Neural progenitor cell (in vitro differentiated cells): ENCODE results near the gene UBE2Q1. TPM values are rescaled to one million over a fixed set of nuclear protein-coding genes. Genes with fewer than 3 reads are reported as not detected.

Source experiments
- DNase-seq: peaks from one replicate; pipeline ENCODE4 v3.0.0-alpha.2; 2016; ENCODE audit warnings: low spot score
- H2AFZ ChIP-seq: fragments of 200-600 bp; sonication (generic); replicated peaks from 2 replicates; pipeline ENCODE4 v1.6.1; 2016; ENCODE audit warnings: antibody characterized with exemption
- H3F3A ChIP-seq: fragments of 200-600 bp; sonication (generic); 2 replicates; pipeline ENCODE4 v1.6.1; 2016; ENCODE audit warnings: antibody characterized with exemption, low read depth
- H3K27ac ChIP-seq: fragments of 200-600 bp; sonication (generic); 2 replicates; pipeline ENCODE4 v1.5.1; 2016; ENCODE audit warnings: mild to moderate bottlenecking
- H3K27me3 ChIP-seq: fragments of 200-600 bp; sonication (generic); 2 replicates; pipeline ENCODE4 v1.6.1; 2016; ENCODE audit warnings: mild to moderate bottlenecking, moderate library complexity
- H3K36me3 ChIP-seq: fragments of 200-600 bp; sonication (generic); 2 replicates; pipeline ENCODE4 v1.5.1; 2016
- H3K4me1 ChIP-seq: fragments of 200-600 bp; sonication (generic); 2 replicates; pipeline ENCODE4 v1.6.1; 2016; ENCODE audit warnings: mixed run types
- H3K4me2 ChIP-seq: fragments of 200-600 bp; sonication (generic); 2 replicates; pipeline ENCODE4 v1.6.1; 2016
- H3K4me3 ChIP-seq: fragments of 200-600 bp; sonication (generic); 2 replicates; pipeline ENCODE4 v1.5.1; 2016
- H3K79me2 ChIP-seq: fragments of 200-600 bp; sonication (generic); 2 replicates; pipeline ENCODE4 v1.6.1; 2016; ENCODE audit warnings: low read depth
- H3K9ac ChIP-seq: fragments of 200-600 bp; sonication (generic); 2 replicates; pipeline ENCODE4 v1.6.1; 2016
- H3K9me3 ChIP-seq: fragments of 200-600 bp; sonication (generic); 2 replicates; pipeline ENCODE4 v1.5.1; 2016; ENCODE audit warnings: low read depth
- H4K20me1 ChIP-seq: fragments of 200-600 bp; sonication (generic); 2 replicates; pipeline ENCODE4 v1.6.1; 2016; ENCODE audit warnings: low read depth
- H3K27ac Mint-ChIP-seq: 3 replicates; pipeline ENCODE4 v1.8.0; 2021; ENCODE audit warnings: mixed read lengths
- H3K27me3 Mint-ChIP-seq: 2 replicates; pipeline ENCODE4 v1.8.0; 2022; ENCODE audit warnings: low read depth, mild to moderate bottlenecking, inconsistent platforms, moderate library complexity, mixed read lengths; ENCODE audit not compliant: insufficient read depth
- H3K36me3 Mint-ChIP-seq: 3 replicates; pipeline ENCODE4 v1.8.0; 2021; ENCODE audit warnings: mixed read lengths
- H3K4me1 Mint-ChIP-seq: 3 replicates; pipeline ENCODE4 v1.8.0; 2021; ENCODE audit warnings: mixed read lengths
- H3K4me3 Mint-ChIP-seq: 3 replicates; pipeline ENCODE4 v1.8.0; 2021; ENCODE audit warnings: mild to moderate bottlenecking, moderate library complexity, mixed read lengths
- H3K9me3 Mint-ChIP-seq: 3 replicates; pipeline ENCODE4 v1.8.0; 2020; ENCODE audit warnings: mixed read lengths
- CTCF ChIP-seq: fragments of 200-600 bp; sonication (generic); IDR thresholded peaks from 2 replicates; pipeline ENCODE4 v1.5.1; 2017; ENCODE audit warnings: antibody characterized with exemption, mild to moderate bottlenecking
- EZH2 ChIP-seq: fragments of 200-600 bp; sonication (generic); IDR thresholded peaks from 2 replicates; pipeline ENCODE4 v1.6.1; 2017; ENCODE audit warnings: antibody characterized with exemption, mild to moderate bottlenecking, moderate library complexity
- EZH2phosphoT487 ChIP-seq: fragments of 200-600 bp; sonication (generic); IDR thresholded peaks from 2 replicates; pipeline ENCODE4 v1.6.1; 2017; ENCODE audit warnings: antibody characterized with exemption
- total RNA-seq: library from RNA; depleted of rRNA; stranded (reverse); fragments of >200 nt; gene quantifications from 2 replicates; pipeline ENCODE4 v1.2.3, GENCODE V29; 2015; ENCODE audit warnings: low replicate concordance

Gene UBE2Q1
- total RNA-seq, 1 donor from 2014 or later: 96.2 TPM

GRCh38 chr1:154586641-154587040, 28.2 kb upstream of the UBE2Q1 start:
- H3K4me1 ChIP-seq: no peaks in the 10 kb centered on the region
- Mint-ChIP-seq H3K27ac (no peak overlapping the region), H3K4me3 (no peak overlapping the region), H3K36me3 (peaks cover 45% of the 10 kb centered on the region), H3K9me3 (no peaks in the 10 kb centered on the region), H3K27me3 (no peaks in the 10 kb centered on the region), H3K4me1 (no peaks in the 10 kb centered on the region)
- no peak overlapping the region for H3K9ac ChIP-seq
- no peak overlapping the region for H3K4me3 ChIP-seq
- H4K20me1 ChIP-seq: no peaks in the 10 kb centered on the region
- no peak overlapping the region for H3K27ac ChIP-seq
- no peak overlapping the region for H2AFZ ChIP-seq
- H3K9me3 ChIP-seq: no peaks in the 10 kb centered on the region
- no peak for DNase-seq
- no peaks in the 10 kb centered on the region for H3K36me3 ChIP-seq
- H3K4me2 ChIP-seq: no peak overlapping the region
- H3K79me2 ChIP-seq: no peaks in the 10 kb centered on the region
- no peaks in the 10 kb centered on the region for H3F3A ChIP-seq
- no peaks in the 10 kb centered on the region for H3K27me3 ChIP-seq
- TF ChIP-seq EZH2phosphoT487: no peak
- no peak for TF ChIP-seq CTCF
- no peak for TF ChIP-seq EZH2

GRCh38 chr1:154586231-154586630, 27.8 kb upstream of the UBE2Q1 start:
- H3F3A ChIP-seq: no peaks in the 10 kb centered on the region
- H3K9me3 Mint-ChIP-seq: no peaks in the 10 kb centered on the region
- H3K36me3 Mint-ChIP-seq: peaks cover 43% of the 10 kb centered on the region
- no peaks in the 10 kb centered on the region for H3K4me1 Mint-ChIP-seq
- DNase-seq: no peak
- H3K27me3 Mint-ChIP-seq: no peaks in the 10 kb centered on the region
- H3K9me3 ChIP-seq: no peaks in the 10 kb centered on the region
- no peak overlapping the region for H3K4me3 Mint-ChIP-seq
- H3K4me2 ChIP-seq: no peak overlapping the region
- H4K20me1 ChIP-seq: no peaks in the 10 kb centered on the region
- no peak overlapping the region for H3K27ac ChIP-seq
- no peak overlapping the region for H3K27ac Mint-ChIP-seq
- H3K9ac ChIP-seq: no peak overlapping the region
- H3K4me1 ChIP-seq: no peaks in the 10 kb centered on the region
- H3K36me3 ChIP-seq: no peaks in the 10 kb centered on the region
- TF ChIP-seq EZH2: no peak
- no peak for TF ChIP-seq EZH2phosphoT487
- TF ChIP-seq CTCF: no peak
- H3K4me3 ChIP-seq: no peak overlapping the region
- no peaks in the 10 kb centered on the region for H3K79me2 ChIP-seq
- no peak overlapping the region for H2AFZ ChIP-seq
- no peaks in the 10 kb centered on the region for H3K27me3 ChIP-seq

- H3K4me1 ChIP-seq: no peaks in the 10 kb centered on the region
- peaks cover 3% of the 10 kb centered on the region for H3K27me3 Mint-ChIP-seq
- H3K27ac ChIP-seq: no peak overlapping the region
- no peaks in the 10 kb centered on the region for H3K9me3 ChIP-seq
- H3K36me3 ChIP-seq: no peaks in the 10 kb centered on the region
- H3K27me3 ChIP-seq: no peaks in the 10 kb centered on the region
- no peaks in the 10 kb centered on the region for H3F3A ChIP-seq
- DNase-seq: no peak
- H3K9ac ChIP-seq: no peak overlapping the region
- no peak overlapping the region for H3K4me2 ChIP-seq
- peaks cover 41% of the 10 kb centered on the region for H3K36me3 Mint-ChIP-seq
- no peaks in the 10 kb centered on the region for H3K4me1 Mint-ChIP-seq
- no peaks in the 10 kb centered on the region for H4K20me1 ChIP-seq
- H3K4me3 Mint-ChIP-seq: no peak overlapping the region
- H3K27ac Mint-ChIP-seq: no peak overlapping the region
- no peak overlapping the region for H2AFZ ChIP-seq
- H3K4me3 ChIP-seq: no peak overlapping the region
- TF ChIP-seq EZH2 (no peak), EZH2phosphoT487 (no peak), CTCF (no peak)
- H3K79me2 ChIP-seq: no peaks in the 10 kb centered on the region
- H3K9me3 Mint-ChIP-seq: no peaks in the 10 kb centered on the region
Measured at GRCh38 chr1:154584267-154584994, 26.0 kb upstream of the UBE2Q1 start.
